Activated naive CD4-positive, alpha-beta T cell treated with anti-CD3 and anti-CD28 coated beads, Interleukin-2, amount 50 U/mL, for 72 hours (primary cell): ENCODE results near the gene APOL4. TPM values are rescaled to one million over a fixed set of nuclear protein-coding genes. Genes with fewer than 3 reads are reported as not detected.
A peak's percentile ranks its signal among the peaks of the same experiment; 100 is the strongest.
"Not testable (repeated sequence)": the region's sequence is repeated elsewhere in the genome, so short reads cannot be mapped to it uniquely, and the experiment has no call there.

Experiments used
- ATAC-seq, 2 donors: fragments of 150-1000 bp; cut with Tn5 transposase; 2 replicates each; pipeline ENCODE4 v1.10.0; 2021; ENCODE audit warnings: mild to moderate bottlenecking in 2 of 2, moderate library complexity in 2 of 2
- DNase-seq, 2 donors: peaks; one replicate each; pipeline ENCODE4 v3.0.0; 2021 to 2022; ENCODE audit warnings: low spot score in 2 of 2
- H3K27ac Mint-ChIP-seq, 2 donors: one replicate each; pipeline ENCODE4 v1.8.0; 2022; ENCODE audit warnings: mild to moderate bottlenecking in 2 of 2, mixed read lengths in 2 of 2
- H3K36me3 Mint-ChIP-seq, 2 donors: one replicate each; pipeline ENCODE4 v1.8.0; 2022; ENCODE audit warnings: mixed read lengths in 2 of 2
- H3K9me3 Mint-ChIP-seq, 2 donors: one replicate each; pipeline ENCODE4 v1.8.0; 2022; ENCODE audit warnings: mixed read lengths in 2 of 2
- total RNA-seq, 2 donors: library from RNA; stranded (reverse); gene quantifications; one replicate each; pipeline ENCODE4 v1.2.3, GENCODE V29; 2022

The APOL4 gene
- total RNA-seq, 2 donors from 2014 or later: 0.14 to 0.18 TPM

GRCh38 chr22:36202906-36203305, 1.3 kb upstream of the APOL4 start:
- H3K9me3 Mint-ChIP-seq, DNase-seq: not testable (repeated sequence)

DNA sequence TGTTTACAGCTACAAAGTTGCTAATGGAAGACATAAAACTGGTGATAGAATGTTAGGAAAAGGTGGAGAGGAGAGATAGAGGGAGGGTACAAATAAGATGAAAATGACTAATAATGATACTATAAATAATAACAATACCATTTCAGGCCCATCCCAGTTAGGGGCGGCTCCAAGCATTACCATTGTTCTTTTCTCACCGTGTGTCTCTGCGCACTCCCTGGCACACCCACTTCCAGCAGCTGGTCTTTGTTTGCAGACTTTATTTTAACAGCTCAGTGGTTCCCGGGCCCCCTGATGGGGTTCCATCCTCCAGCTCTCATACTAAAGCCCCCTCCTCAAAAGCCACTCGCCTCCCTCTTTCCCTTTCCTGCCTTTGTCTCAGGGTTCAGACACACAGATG, 584 bp downstream of the APOL4 start:
- not testable (repeated sequence) for ATAC-seq, H3K27ac Mint-ChIP-seq, H3K9me3 Mint-ChIP-seq, DNase-seq, H3K36me3 Mint-ChIP-seq

More at GRCh38 chr22:36202906-36203305, 1.3 kb upstream of the APOL4 start:
- not testable (repeated sequence) for H3K27ac Mint-ChIP-seq, ATAC-seq, H3K36me3 Mint-ChIP-seq

GRCh38 chr22:36199001-36199551, 2.5 kb downstream of the APOL4 start:
- no peak for DNase-seq
- Mint-ChIP-seq H3K36me3 (no peaks in the 10 kb centered on the region), H3K27ac (no peak overlapping the region), H3K9me3 (no peaks in the 10 kb centered on the region)
- ATAC-seq: no peak

GRCh38 chr22:36198536-36198935, 3.1 kb downstream of the APOL4 start:
- ATAC-seq: no peak
- Mint-ChIP-seq H3K9me3 (no peaks in the 10 kb centered on the region), H3K27ac (peak overlapping the region in 1 of 2 donors; percentile 21), H3K36me3 (no peaks in the 10 kb centered on the region)
- no peak for DNase-seq

DNA sequence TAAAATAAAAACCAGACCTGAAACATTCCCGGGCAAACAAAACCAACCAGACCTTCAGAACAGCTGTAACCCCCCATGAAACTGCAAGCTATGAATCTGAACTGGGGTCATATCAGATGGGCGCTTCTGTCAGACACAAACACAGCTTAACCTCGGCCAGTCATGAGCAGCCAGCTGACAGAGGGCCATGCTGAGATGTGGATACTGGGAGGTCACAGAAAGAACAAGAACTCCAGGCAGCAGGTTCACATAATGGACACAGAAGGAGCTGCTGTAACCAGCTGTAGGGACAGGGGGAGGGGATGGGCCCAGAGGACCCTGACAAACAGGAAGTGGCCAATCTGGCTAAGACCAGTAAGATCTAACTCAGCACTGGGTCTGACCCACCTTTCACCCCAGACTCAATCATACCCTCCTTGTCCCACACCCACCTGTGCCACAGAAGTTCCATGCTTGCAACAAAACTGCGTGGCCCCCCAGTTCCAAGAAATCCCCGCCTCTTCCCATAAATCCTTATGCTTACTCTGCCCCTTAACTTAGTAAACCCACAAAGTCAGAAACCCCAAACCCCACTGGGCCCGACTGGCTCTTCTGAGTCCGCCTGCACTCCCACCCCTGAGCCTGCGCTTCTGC, 4.0 kb downstream of the APOL4 start:
- no peaks in the 10 kb centered on the region for H3K9me3 Mint-ChIP-seq
- ATAC-seq (peak in 1 of 2 donors; percentile 58), DNase-seq (no peak)
- peak overlapping the region; percentile 21 to 63 for H3K27ac Mint-ChIP-seq
- no peaks in the 10 kb centered on the region for H3K36me3 Mint-ChIP-seq

GRCh38 chr22:36197065-36197440, 4.6 kb downstream of the APOL4 start:
- no peaks in the 10 kb centered on the region for H3K36me3 Mint-ChIP-seq
- H3K27ac Mint-ChIP-seq: peak overlapping the region in 1 of 2 donors; percentile 21
- H3K9me3 Mint-ChIP-seq: no peaks in the 10 kb centered on the region
- DNase-seq (no peak), ATAC-seq (no peak)

- Mint-ChIP-seq H3K9me3 (no peaks in the 10 kb centered on the region), H3K36me3 (no peaks in the 10 kb centered on the region)
These were observed 5.2 kb downstream of the APOL4 start for GRCh38 chr22:36196254-36197064.

GRCh38 chr22:36194971-36195370, 6.6 kb downstream of the APOL4 start:
- Mint-ChIP-seq H3K36me3 (no peaks in the 10 kb centered on the region), H3K9me3 (no peaks in the 10 kb centered on the region), H3K27ac (no peak overlapping the region)
- peak in 1 of 2 donors; percentile 19 for DNase-seq
- ATAC-seq: peak; percentile 74 to 75

More at GRCh38 chr22:36196254-36197064, 5.2 kb downstream of the APOL4 start:
- no peak overlapping the region for H3K27ac Mint-ChIP-seq
- no peak for ATAC-seq
- no peak for DNase-seq

GRCh38 chr22:36194385-36194784, 7.2 kb downstream of the APOL4 start:
- Mint-ChIP-seq H3K36me3 (no peaks in the 10 kb centered on the region), H3K27ac (no peak overlapping the region), H3K9me3 (no peaks in the 10 kb centered on the region)
- ATAC-seq (no peak), DNase-seq (no peak)

DNA sequence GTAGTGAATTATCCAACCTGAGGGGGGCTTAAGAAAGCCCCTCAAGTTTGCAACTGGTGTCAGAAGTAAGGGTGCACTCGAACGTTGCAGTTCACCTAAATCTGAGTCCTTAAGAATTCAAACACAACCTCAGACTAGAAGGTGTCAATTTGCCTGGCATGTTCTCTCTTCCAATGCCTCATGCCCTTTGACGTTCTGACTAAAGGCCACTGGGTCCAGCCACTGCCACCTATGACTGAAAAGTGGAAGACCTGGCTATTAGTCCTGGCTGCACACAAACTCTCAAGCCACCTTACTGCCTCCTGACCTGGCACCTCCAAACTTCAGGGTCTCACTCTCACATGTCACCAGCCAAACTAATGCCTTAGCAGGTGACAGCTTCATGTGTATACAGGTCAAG, 8.0 kb downstream of the APOL4 start:
- ATAC-seq: no peak
- Mint-ChIP-seq H3K27ac (no peak overlapping the region), H3K36me3 (no peaks in the 10 kb centered on the region), H3K9me3 (no peaks in the 10 kb centered on the region)
- no peak for DNase-seq

DNA sequence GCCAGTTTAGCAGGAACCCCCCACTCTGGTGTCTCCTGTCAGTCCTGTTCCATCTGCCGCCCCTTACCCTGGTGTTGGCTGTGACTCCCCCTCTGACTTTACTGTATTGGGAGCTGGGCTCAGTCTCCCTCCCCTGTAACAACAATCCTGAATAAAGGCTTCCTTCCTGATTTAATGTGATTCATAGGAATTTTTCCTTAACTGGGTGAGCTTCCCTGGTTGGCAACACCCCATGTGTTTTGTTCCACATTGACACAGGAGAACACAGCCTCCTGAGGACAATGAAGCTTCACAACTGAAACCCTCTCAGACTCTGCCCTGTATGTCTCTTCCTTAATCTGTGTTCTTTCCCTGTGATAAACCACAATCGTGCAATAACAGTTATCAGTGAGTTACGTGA, 8.4 kb downstream of the APOL4 start:
- no peaks in the 10 kb centered on the region for H3K9me3 Mint-ChIP-seq
- DNase-seq: no peak
- H3K36me3 Mint-ChIP-seq: no peaks in the 10 kb centered on the region
- no peak for ATAC-seq
- H3K27ac Mint-ChIP-seq: no peak overlapping the region

DNA sequence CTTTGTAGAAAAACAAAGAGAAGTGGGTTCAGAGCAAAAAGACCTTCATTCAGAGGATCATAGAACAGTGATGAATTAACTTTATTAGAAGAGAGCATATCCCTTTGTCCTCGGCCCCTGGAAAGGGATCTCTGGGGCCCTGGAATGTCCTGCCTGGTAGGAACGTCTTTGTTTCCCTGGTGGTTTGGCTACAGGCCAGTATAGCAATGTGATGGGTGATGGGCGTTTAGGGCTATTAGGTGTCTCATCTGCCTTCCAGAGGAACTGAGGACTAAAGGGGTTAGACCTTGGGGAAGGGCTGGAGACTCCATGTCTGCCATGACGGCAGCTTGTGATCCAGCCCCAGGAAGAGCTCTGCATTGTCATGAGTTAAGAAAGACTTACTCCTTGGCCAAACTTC, 9.1 kb downstream of the APOL4 start:
- DNase-seq (no peak), ATAC-seq (no peak)
- Mint-ChIP-seq H3K9me3 (no peaks in the 10 kb centered on the region), H3K36me3 (no peaks in the 10 kb centered on the region), H3K27ac (no peak overlapping the region)

- H3K36me3 Mint-ChIP-seq: no peaks in the 10 kb centered on the region
- DNase-seq (no peak), ATAC-seq (no peak)
- no peak overlapping the region for H3K27ac Mint-ChIP-seq
- no peaks in the 10 kb centered on the region for H3K9me3 Mint-ChIP-seq
These were observed 10.3 kb downstream of the APOL4 start for GRCh38 chr22:36191106-36191836.

DNA sequence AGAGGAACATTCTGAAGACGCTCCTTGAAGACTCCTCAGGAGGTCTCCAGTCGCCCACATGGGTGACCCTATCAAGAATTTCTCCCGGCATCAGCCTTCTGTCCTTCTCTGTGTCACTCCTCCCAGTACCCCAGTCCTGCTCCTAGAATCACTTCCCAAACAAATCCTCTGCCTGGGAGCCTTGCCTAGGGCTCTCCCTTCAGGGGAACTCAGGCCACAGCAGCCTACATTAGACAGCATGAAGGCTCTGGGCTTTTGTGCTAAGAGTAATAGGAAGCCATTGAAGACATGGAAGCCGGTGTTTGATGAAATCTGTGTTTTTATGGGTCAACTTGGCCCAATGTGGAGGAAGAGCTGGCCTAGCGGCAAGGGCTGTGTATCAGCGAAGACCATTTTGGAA, 13.7 kb downstream of the APOL4 start:
- H3K27ac Mint-ChIP-seq, H3K36me3 Mint-ChIP-seq, ATAC-seq, H3K9me3 Mint-ChIP-seq, DNase-seq: not testable (repeated sequence)

GRCh38 chr22:36185828-36186624, 15.6 kb downstream of the APOL4 start:
- no peaks in the 10 kb centered on the region for H3K36me3 Mint-ChIP-seq
- ATAC-seq (no peak), DNase-seq (no peak)
- H3K27ac Mint-ChIP-seq: no peak overlapping the region
- no peaks in the 10 kb centered on the region for H3K9me3 Mint-ChIP-seq

DNA sequence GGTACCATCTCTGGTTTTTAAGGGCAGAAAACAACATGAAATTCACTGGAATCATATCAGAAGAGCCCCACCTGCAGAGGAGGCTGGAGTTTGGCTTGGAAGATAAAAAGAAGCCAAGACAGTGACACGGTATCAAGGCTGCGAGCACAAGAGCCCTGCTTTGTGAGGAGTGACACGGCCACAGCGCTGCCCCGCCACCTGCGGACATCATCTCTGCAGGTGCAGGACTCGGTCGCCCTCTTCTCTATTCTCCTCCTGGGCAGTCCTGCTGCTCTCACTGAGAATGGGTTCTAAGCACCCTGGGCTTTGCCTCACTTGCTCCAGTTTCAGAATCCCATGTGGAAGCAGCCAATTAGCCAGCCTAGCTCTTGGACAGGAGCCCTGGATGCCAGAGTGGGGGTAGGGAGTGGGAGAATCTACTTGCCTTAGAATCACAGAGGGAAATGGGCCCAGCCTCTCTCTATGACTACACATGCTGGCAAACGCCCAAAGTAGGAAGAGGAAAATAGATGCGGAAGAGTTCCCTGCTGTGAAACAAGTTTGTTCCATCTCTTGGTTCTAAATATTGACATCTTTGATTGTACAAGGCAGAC, 17.1 kb downstream of the APOL4 start:
- DNase-seq (no peak), ATAC-seq (no peak)
- H3K9me3 Mint-ChIP-seq: no peaks in the 10 kb centered on the region
- H3K27ac Mint-ChIP-seq: no peak overlapping the region
- no peaks in the 10 kb centered on the region for H3K36me3 Mint-ChIP-seq
